ENCODE data around the gene MYH7. TPM values are rescaled to one million over a fixed set of nuclear protein-coding genes. Genes with fewer than 3 reads are reported as not detected.

MYH7 gene

Small RNAs within 50 kb of the gene (microRNA-seq; reads per million reads assigned to microRNA genes)
- gene MIR208A, result not detected
- not detected for gene MIR208B

All from HL-60 (cell line).